K562 (cell line): ENCODE results near the gene EMC8. TPM values are rescaled to one million over a fixed set of nuclear protein-coding genes. Genes with fewer than 3 reads are reported as not detected.

Source experiments
- ATF1 ChIP-seq, 2 experiments: fragments of 450-650 bp in 1 of 2; IDR thresholded peaks; 2 replicates each; pipeline ENCODE4 v1.6.1; 2016; ENCODE audit warnings: missing compliant biosample characterization in 1 of 2, missing genetic modification characterization in 1 of 2
- CHD2 ChIP-seq: IDR thresholded peaks from 2 replicates; pipeline ENCODE4 v1.6.1; 2011; ENCODE audit warnings: low read depth, low read length
- JUND ChIP-seq, 2 experiments: IDR thresholded peaks; 2 replicates in 1 of 2; 3 replicates in 1 of 2; pipeline ENCODE4 v1.6.1; 2011; ENCODE audit warnings: borderline replicate concordance in 2 of 2, low read depth in 2 of 2, low read length in 2 of 2, improper control_type of control experiment in 1 of 2, missing biosample characterization in 1 of 2, missing genetic modification characterization in 1 of 2, missing genetic modification reagents in 1 of 2
- NRF1 ChIP-seq, 2 experiments: fragments of 450-650 bp; IDR thresholded peaks in 1 of 2; conservative IDR thresholded peaks in 1 of 2; 2 replicates each; pipeline ENCODE4 v1.6.1; 2014; ENCODE audit warnings: mild to moderate bottlenecking in 2 of 2
- RCOR1 ChIP-seq, 2 experiments: IDR thresholded peaks; 2 replicates each; pipeline ENCODE4 v1.6.1; 2012; ENCODE audit warnings: low read depth in 2 of 2, low read length in 2 of 2, borderline replicate concordance in 1 of 2, improper control_type of control experiment in 1 of 2
- SMARCA4 ChIP-seq: fragments of 450-650 bp; IDR thresholded peaks from 2 replicates; pipeline ENCODE4 v1.6.1; 2016
- SMARCE1 ChIP-seq: fragments of 450-650 bp; IDR thresholded peaks from 2 replicates; pipeline ENCODE4 v1.7.1; 2016; ENCODE audit warnings: mild to moderate bottlenecking
- SMC3 ChIP-seq: conservative IDR thresholded peaks from 2 replicates; pipeline ENCODE4 v1.6.1; 2011; ENCODE audit warnings: low read depth, low read length, improper control_type of control experiment; ENCODE audit not compliant: insufficient read depth
- SRSF9 ChIP-seq: fragments of 200-400 bp; formaldehyde crosslinking; IDR thresholded peaks from 2 replicates; pipeline ENCODE4 v1.6.1; 2017; ENCODE audit warnings: low read depth, low read length, borderline replicate concordance
- XRCC5 ChIP-seq: fragments of 200-400 bp; formaldehyde crosslinking; IDR thresholded peaks from 2 replicates; pipeline ENCODE4 v1.6.1; 2017; ENCODE audit warnings: low read depth, mild to moderate bottlenecking, low read length
- ZBTB7A ChIP-seq: IDR thresholded peaks from 2 replicates; pipeline ENCODE4 v1.6.1; 2011; ENCODE audit warnings: low read depth, mild to moderate bottlenecking, low read length, moderate library complexity, borderline replicate concordance; ENCODE audit not compliant: control insufficient read depth
- ZNF398 ChIP-seq: fragments of 250-450 bp; sonication (Bioruptor Pico); IDR thresholded peaks from 2 replicates; pipeline ENCODE4 v1.8.0; 2021; ENCODE audit warnings: moderate library complexity, mild to moderate bottlenecking, inconsistent platforms
- polyA plus RNA-seq, 8 experiments: library from polyadenylated mRNA; depleted of rRNA in 4 of 8; stranded (reverse) in 5 of 8; unstranded in 3 of 8; fragments of >200 nt; fragmentation: Nextera tagmentation in 2 of 8; fragmentation: Illumina TruSeq in 1 of 8; extraction: Ambion mirVana in 2 of 8; extraction: Trizol in 1 of 8; gene quantifications; 2 replicates each; pipeline versions ENCODE4 v1.2.1 to v1.2.3, GENCODE V29; 2011 to 2014; ENCODE audit warnings: inconsistent platforms in 1 of 8, missing spikeins in 1 of 8
- total RNA-seq, 7 experiments: library from RNA; depleted of rRNA in 6 of 7; stranded (reverse); fragments of >200 nt in 6 of 7; fragmentation: Illumina TruSeq in 2 of 7; extraction: Trizol in 2 of 7; gene quantifications; 2 replicates each; pipeline versions ENCODE4 v1.2.1 to v1.2.3, GENCODE V29; 2011 to 2021; ENCODE audit warnings: low replicate concordance in 1 of 7
- TF ChIP-seq, protein P1 (sequence below), 2 experiments: fragments of 150-350 bp in 1 of 2; IDR thresholded peaks; 2 replicates each; pipeline ENCODE4 v1.6.1; 2012 to 2016; ENCODE audit warnings: low read depth in 2 of 2, low read length in 2 of 2, mild to moderate bottlenecking in 1 of 2, moderate library complexity in 1 of 2

Gene EMC8
- total and polyA plus RNA-seq, 9 of the 15 experiments (the other 6 are each of a cell fraction or from before 2014, with no cell fraction given), result 11.4 to 81.8 (median 48.6) TPM

GRCh38 chr16:85752511-85753420 lies 46.6 kb downstream of the EMC8 start (continued):
- TF ChIP-seq, protein P1, sequence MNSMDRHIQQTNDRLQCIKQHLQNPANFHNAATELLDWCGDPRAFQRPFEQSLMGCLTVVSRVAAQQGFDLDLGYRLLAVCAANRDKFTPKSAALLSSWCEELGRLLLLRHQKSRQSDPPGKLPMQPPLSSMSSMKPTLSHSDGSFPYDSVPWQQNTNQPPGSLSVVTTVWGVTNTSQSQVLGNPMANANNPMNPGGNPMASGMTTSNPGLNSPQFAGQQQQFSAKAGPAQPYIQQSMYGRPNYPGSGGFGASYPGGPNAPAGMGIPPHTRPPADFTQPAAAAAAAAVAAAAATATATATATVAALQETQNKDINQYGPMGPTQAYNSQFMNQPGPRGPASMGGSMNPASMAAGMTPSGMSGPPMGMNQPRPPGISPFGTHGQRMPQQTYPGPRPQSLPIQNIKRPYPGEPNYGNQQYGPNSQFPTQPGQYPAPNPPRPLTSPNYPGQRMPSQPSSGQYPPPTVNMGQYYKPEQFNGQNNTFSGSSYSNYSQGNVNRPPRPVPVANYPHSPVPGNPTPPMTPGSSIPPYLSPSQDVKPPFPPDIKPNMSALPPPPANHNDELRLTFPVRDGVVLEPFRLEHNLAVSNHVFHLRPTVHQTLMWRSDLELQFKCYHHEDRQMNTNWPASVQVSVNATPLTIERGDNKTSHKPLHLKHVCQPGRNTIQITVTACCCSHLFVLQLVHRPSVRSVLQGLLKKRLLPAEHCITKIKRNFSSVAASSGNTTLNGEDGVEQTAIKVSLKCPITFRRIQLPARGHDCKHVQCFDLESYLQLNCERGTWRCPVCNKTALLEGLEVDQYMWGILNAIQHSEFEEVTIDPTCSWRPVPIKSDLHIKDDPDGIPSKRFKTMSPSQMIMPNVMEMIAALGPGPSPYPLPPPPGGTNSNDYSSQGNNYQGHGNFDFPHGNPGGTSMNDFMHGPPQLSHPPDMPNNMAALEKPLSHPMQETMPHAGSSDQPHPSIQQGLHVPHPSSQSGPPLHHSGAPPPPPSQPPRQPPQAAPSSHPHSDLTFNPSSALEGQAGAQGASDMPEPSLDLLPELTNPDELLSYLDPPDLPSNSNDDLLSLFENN (IDR thresholded peaks at IDR 0.05; ENCODE audit: low read depth in 2 of 2, low read length in 2 of 2), result no peak
- peak; percentile 9; the same call in 1 of the 2 replicates for TF ChIP-seq JUND (IDR thresholded peaks at IDR 0.05; ENCODE audit: borderline replicate concordance, low read depth, low read length)
- no peak for TF ChIP-seq JUND (tag; IDR thresholded peaks at IDR 0.05; ENCODE audit: borderline replicate concordance, low read depth, low read length)
- TF ChIP-seq SMARCA4, result peak; percentile 87
- no peak for TF ChIP-seq ZNF398 (CRISPR knock-in tag)
- 0 out of 2 replicates have a peak, but pooled peaks have one; percentile 7 for TF ChIP-seq SMC3
- peak; percentile 42; the same call in 1 of the 2 replicates for TF ChIP-seq ZBTB7A
- no peak for TF ChIP-seq SRSF9
- peak in 1 of 2 experiments; percentile 53; a peak in 2 of 4 replicates for TF ChIP-seq RCOR1 (IDR thresholded peaks at IDR 0.05; ENCODE audit: borderline replicate concordance in 1 of 2, low read depth in 2 of 2, low read length in 2 of 2)
- TF ChIP-seq CHD2, result peak; percentile 19; the same call in 1 of the 2 replicates
- TF ChIP-seq SMARCE1, result peak; percentile 83
- 0 out of 2 replicates have a peak, but pooled peaks have one; percentile 73 for TF ChIP-seq XRCC5
- TF ChIP-seq NRF1 (conservative IDR thresholded peaks at IDR 0.05 in 1 of 2, IDR thresholded peaks at IDR 0.05 in 1 of 2), result peak; percentile 18 to 21; a peak in 1 of 4 replicates
- no peak for TF ChIP-seq ATF1 (CRISPR knock-in tag; IDR thresholded peaks at IDR 0.05)
- TF ChIP-seq ATF1 (tag; IDR thresholded peaks at IDR 0.05), result 0 out of 2 replicates have a peak, but pooled peaks have one; percentile 17
